Neuronal stem cell (in vitro differentiated cells): ENCODE results near the gene ZNF439.
"Not testable (repeated sequence)": the region's sequence is repeated elsewhere in the genome, so short reads cannot be mapped to it uniquely, and the experiment has no call there.

Experiments used
- DNase-seq: peaks from one replicate; pipeline ENCODE4 v3.0.0-alpha.2; 2013; ENCODE audit warnings: low spot score
- H2AFZ ChIP-seq: one replicate; pipeline ENCODE4 v1.6.1; 2013; ENCODE audit warnings: mild to moderate bottlenecking, low read length, inconsistent platforms
- H2AK5ac ChIP-seq: 2 replicates; pipeline ENCODE4 v1.6.1; 2013; ENCODE audit warnings: low read depth, mild to moderate bottlenecking, inconsistent platforms, low read length, moderate library complexity, mixed read lengths
- H2BK120ac ChIP-seq: 2 replicates; pipeline ENCODE4 v1.6.1; 2013; ENCODE audit warnings: low read depth, mild to moderate bottlenecking, inconsistent platforms, low read length, moderate library complexity, mixed read lengths
- H2BK12ac ChIP-seq: one replicate; pipeline ENCODE4 v1.6.1; 2013; ENCODE audit warnings: low read length, inconsistent platforms
- H2BK15ac ChIP-seq: 2 replicates; pipeline ENCODE4 v1.6.1; 2013; ENCODE audit warnings: mild to moderate bottlenecking, low read length, inconsistent platforms, mixed read lengths
- H2BK5ac ChIP-seq: one replicate; pipeline ENCODE4 v1.6.1; 2013; ENCODE audit warnings: inconsistent platforms, mild to moderate bottlenecking, low read length, moderate library complexity
- H3K14ac ChIP-seq: one replicate; pipeline ENCODE4 v1.6.1; 2013; ENCODE audit warnings: low read length, inconsistent platforms
- H3K18ac ChIP-seq: 2 replicates; pipeline ENCODE4 v1.6.1; 2013; ENCODE audit warnings: low read length, inconsistent platforms
- H3K23ac ChIP-seq: 2 replicates; pipeline ENCODE4 v1.6.1; 2013; ENCODE audit warnings: low read depth, mild to moderate bottlenecking, mixed read lengths, low read length, inconsistent platforms; ENCODE audit not compliant: poor library complexity
- H3K27ac ChIP-seq: replicated peaks from 3 replicates; pipeline ENCODE4 v1.5.1; 2013; ENCODE audit warnings: low read length, inconsistent platforms
- H3K27me3 ChIP-seq, 3 experiments: 2 replicates each; pipeline ENCODE4 v1.6.1; 2013; ENCODE audit warnings: low read length in 3 of 3, mild to moderate bottlenecking in 2 of 3, inconsistent platforms in 1 of 3, low read depth in 1 of 3, mixed read lengths in 1 of 3, moderate library complexity in 1 of 3; ENCODE audit not compliant: control insufficient read depth in 3 of 3, insufficient read depth in 3 of 3
- H3K36me3 ChIP-seq, 2 donors: replicated peaks in 1 of 2; 2 replicates each; pipeline ENCODE4 v1.6.1; 2013; ENCODE audit warnings: low read length in 2 of 2; ENCODE audit not compliant: control insufficient read depth in 2 of 2, insufficient read depth in 2 of 2
- H3K4ac ChIP-seq: 2 replicates; pipeline ENCODE4 v1.6.1; 2013; ENCODE audit warnings: inconsistent platforms, mild to moderate bottlenecking, low read length, moderate library complexity
- H3K4me1 ChIP-seq, 2 donors: 1 replicate in 1 of 2; 2 replicates in 1 of 2; pipeline ENCODE4 v1.6.1; 2013; ENCODE audit warnings: low read length in 2 of 2, low read depth in 1 of 2; ENCODE audit not compliant: control insufficient read depth in 2 of 2, insufficient read depth in 1 of 2
- H3K4me2 ChIP-seq: one replicate; pipeline ENCODE4 v1.6.1; 2013; ENCODE audit warnings: mild to moderate bottlenecking, low read length, inconsistent platforms; ENCODE audit not compliant: insufficient read depth, poor library complexity, severe bottlenecking
- H3K4me3 ChIP-seq, 2 donors: 2 replicates each; pipeline ENCODE4 v1.5.1; 2013; ENCODE audit warnings: low read length in 2 of 2, mild to moderate bottlenecking in 2 of 2, inconsistent platforms in 1 of 2, moderate library complexity in 1 of 2
- H3K79me1 ChIP-seq: one replicate; pipeline ENCODE4 v1.6.1; 2013; ENCODE audit warnings: low read depth, mild to moderate bottlenecking, inconsistent platforms, low read length, moderate library complexity
- H3K9ac ChIP-seq: one replicate; pipeline ENCODE4 v1.6.1; 2013; ENCODE audit warnings: mild to moderate bottlenecking, low read depth, low read length, inconsistent platforms; ENCODE audit not compliant: poor library complexity
- H3K9me3 ChIP-seq, 2 donors: replicated peaks in 1 of 2; 2 replicates each; pipeline versions ENCODE3 to v1.6.1; 2013; ENCODE audit warnings: low read length in 2 of 2, mild to moderate bottlenecking in 2 of 2, inconsistent platforms in 1 of 2, low read depth in 1 of 2, mixed read lengths in 1 of 2, moderate library complexity in 1 of 2; ENCODE audit not compliant: control insufficient read depth in 2 of 2, insufficient read depth in 1 of 2
- H4K8ac ChIP-seq: one replicate; pipeline ENCODE4 v1.6.1; 2013; ENCODE audit warnings: low read depth, mild to moderate bottlenecking, inconsistent platforms, low read length, moderate library complexity
- H4K91ac ChIP-seq: one replicate; pipeline ENCODE4 v1.6.1; 2013; ENCODE audit warnings: low read length, low read depth, mild to moderate bottlenecking, inconsistent platforms; ENCODE audit not compliant: poor library complexity
- WGBS, 2 donors: extraction: QIAGEN DNeasy Blood & Tissue Kit; methylation state at CpG; one replicate each; pipeline ENCODE4 v1.1.7; 2013; ENCODE audit warnings: missing lambda C conversion rate in 2 of 2, mixed read lengths in 1 of 2; ENCODE audit not compliant: insufficient read length in 2 of 2, insufficient replicate concordance in 1 of 2; ENCODE audit errors: extremely low coverage in 2 of 2; 5-methylcytosine and 5-hydroxymethylcytosine counted together

The ZNF439 gene

DNA sequence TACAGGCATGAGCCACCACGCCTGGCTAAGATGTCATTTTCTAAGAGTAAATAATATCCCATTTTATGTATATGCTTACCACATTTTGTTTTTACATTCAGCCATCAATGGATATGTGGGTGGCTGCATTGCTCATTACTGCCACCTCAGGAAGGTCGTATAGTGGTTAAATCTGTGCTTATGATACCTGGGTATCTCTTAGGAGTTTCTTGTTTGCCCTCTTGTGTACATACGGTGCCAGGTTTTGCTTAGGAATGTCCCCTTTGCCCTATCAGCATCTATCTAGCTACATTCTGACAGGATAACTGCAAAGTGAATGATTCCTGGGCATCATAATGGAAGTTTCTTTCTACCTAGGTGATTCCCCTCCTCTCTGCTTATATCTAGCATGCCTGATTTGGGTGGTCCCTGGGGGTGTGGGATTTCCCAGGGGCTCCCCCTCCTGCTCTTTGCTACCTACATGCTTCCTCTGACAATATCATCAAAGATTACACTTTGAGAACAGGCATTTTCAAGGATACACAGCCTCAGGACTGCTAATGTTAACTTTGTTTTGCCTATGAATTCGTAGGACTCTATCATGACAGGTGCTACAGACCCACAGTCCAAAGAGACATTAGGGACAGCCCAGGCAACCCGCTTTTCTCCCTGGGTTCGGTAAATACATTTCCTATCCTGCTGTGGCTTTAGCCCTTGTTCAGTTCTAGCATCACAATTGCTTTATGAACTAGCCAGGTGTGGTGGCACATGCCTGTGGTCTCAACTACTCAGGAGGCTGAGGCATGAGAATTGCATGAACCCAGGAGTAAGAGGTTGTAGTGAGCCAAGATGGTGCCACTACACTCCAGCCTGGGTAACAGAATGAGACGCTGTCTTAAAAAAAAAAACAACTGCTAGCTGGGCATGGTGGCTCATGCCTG is 19.3 kb upstream of the ZNF439 start:
- not testable (repeated sequence) for H2BK12ac ChIP-seq, H3K27ac ChIP-seq, H4K8ac ChIP-seq, H3K79me1 ChIP-seq, H3K4me2 ChIP-seq, H3K27me3 ChIP-seq, H2BK15ac ChIP-seq, H3K4ac ChIP-seq, H2BK5ac ChIP-seq, DNase-seq, H3K23ac ChIP-seq, H3K18ac ChIP-seq, H2BK120ac ChIP-seq, H3K9ac ChIP-seq, H4K91ac ChIP-seq, H3K4me1 ChIP-seq, H2AFZ ChIP-seq, H3K4me3 ChIP-seq, H3K14ac ChIP-seq, H2AK5ac ChIP-seq
- peaks cover 21 to 91% of the 10 kb centered on the region in 2 donors for H3K36me3 ChIP-seq
- peaks cover 12 to 91% of the 10 kb centered on the region in 2 donors for H3K9me3 ChIP-seq
- no CpG with 5 or more reads among the region's 7 CpGs for WGBS, 2 donors

DNA sequence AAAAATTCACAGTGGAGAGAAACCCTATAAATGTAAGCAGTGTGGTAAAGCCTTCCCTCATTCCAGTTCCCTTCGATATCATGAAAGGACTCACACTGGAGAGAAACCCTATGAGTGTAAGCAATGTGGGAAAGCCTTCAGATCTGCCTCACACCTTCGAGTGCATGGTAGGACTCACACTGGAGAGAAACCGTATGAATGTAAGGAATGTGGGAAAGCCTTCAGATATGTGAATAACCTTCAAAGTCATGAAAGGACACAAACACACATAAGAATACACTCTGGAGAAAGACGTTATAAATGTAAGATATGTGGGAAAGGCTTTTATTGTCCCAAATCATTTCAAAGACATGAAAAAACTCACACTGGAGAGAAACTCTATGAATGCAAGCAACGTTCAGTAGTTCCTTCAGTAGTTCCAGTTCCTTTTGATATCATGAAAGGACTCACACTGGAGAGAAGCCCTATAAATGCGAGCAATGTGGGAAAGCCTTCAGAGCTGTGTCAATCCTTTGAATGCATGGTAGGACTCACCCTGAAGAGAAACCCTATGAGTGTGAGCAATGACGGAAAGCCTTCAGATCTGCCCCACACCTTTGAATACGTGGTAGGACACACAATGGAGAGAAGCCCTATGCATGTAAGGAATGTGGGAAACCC is 16.1 kb upstream of the ZNF439 start:
- no peaks in the 10 kb centered on the region for H3K79me1 ChIP-seq
- H3K4me3 ChIP-seq: no peak overlapping the region
- H2BK5ac ChIP-seq: no peak overlapping the region
- H3K14ac ChIP-seq: no peak overlapping the region
- no peaks in the 10 kb centered on the region for H3K27me3 ChIP-seq
- no peak overlapping the region for H3K9ac ChIP-seq
- no peak overlapping the region for H3K27ac ChIP-seq
- whole genome bisulfite sequencing, 2 donors: no CpG with 5 or more reads among the region's 8 CpGs
- peaks cover 19 to 84% of the 10 kb centered on the region in 2 donors for H3K36me3 ChIP-seq
- H4K91ac ChIP-seq: no peak overlapping the region
- H4K8ac ChIP-seq: no peak overlapping the region
- no peak overlapping the region for H3K4ac ChIP-seq
- no peaks in the 10 kb centered on the region for H3K4me1 ChIP-seq
- H3K23ac ChIP-seq: no peak overlapping the region
- no peak overlapping the region for H2AFZ ChIP-seq
- DNase-seq: no peak
- no peak overlapping the region for H2BK12ac ChIP-seq
- H3K4me2 ChIP-seq: no peak overlapping the region
- peaks cover 12 to 91% of the 10 kb centered on the region in 2 donors for H3K9me3 ChIP-seq
- H2AK5ac ChIP-seq: no peak overlapping the region
- H2BK120ac ChIP-seq: no peak overlapping the region
- no peak overlapping the region for H2BK15ac ChIP-seq
- H3K18ac ChIP-seq: no peak overlapping the region

DNA sequence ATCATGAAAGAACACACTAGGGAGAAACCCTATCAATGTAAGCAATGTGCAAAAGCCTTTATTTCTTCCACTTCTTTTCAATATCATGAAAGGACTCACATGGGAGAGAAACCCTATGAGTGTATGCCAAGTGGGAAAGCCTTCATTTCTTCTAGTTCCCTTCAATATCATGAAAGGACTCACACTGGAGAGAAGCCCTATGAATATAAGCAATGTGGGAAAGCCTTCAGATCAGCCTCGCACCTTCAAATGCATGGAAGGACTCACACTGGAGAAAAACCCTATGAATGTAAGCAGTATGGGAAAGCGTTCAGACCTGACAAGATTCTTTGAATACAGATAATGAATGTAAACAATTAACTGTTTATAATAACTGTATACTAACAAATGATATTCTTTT is 15.0 kb upstream of the ZNF439 start:
- no peak overlapping the region for H3K4me2 ChIP-seq
- H3K4me3 ChIP-seq: no peak overlapping the region
- WGBS, 2 donors: no CpG with 5 or more reads among the region's 2 CpGs
- H3K4me1 ChIP-seq: no peaks in the 10 kb centered on the region
- H2AFZ ChIP-seq: no peak overlapping the region
- no peak overlapping the region for H4K91ac ChIP-seq
- H2BK15ac ChIP-seq: no peak overlapping the region
- no peak for DNase-seq
- no peak overlapping the region for H2BK12ac ChIP-seq
- no peak overlapping the region for H2BK120ac ChIP-seq
- H3K4ac ChIP-seq: no peak overlapping the region
- H3K23ac ChIP-seq: no peak overlapping the region
- H3K79me1 ChIP-seq: no peaks in the 10 kb centered on the region
- no peak overlapping the region for H3K18ac ChIP-seq
- H3K9ac ChIP-seq: no peak overlapping the region
- no peaks in the 10 kb centered on the region for H3K27me3 ChIP-seq
- no peak overlapping the region for H2BK5ac ChIP-seq
- H4K8ac ChIP-seq: no peak overlapping the region
- no peak overlapping the region for H2AK5ac ChIP-seq
- peaks cover 19 to 73% of the 10 kb centered on the region in 2 donors for H3K36me3 ChIP-seq
- H3K9me3 ChIP-seq: peaks cover 15 to 81% of the 10 kb centered on the region in 2 donors
- H3K14ac ChIP-seq: no peak overlapping the region
- no peak overlapping the region for H3K27ac ChIP-seq

DNA sequence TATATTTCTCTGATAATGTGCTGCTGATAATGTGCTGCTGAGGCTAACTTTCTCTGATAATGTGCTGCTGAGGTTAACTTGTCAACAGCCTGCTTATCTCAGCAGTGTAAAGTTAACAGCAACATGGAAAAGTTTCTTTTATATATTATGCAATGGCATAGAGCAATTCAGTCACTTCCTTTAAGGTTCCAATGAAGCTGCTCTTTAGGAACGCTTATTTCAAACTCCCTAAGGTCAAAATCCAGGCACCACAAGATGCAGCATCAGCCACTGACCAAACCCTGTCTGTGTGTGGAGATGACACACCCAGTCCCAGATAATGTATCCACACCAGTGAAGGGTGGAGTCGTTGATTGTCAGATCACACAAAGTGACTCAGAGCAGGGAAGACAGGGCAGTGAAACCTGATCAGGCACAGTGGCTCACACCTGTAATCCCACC is 12.9 kb upstream of the ZNF439 start:
- not testable (repeated sequence) for H2BK12ac ChIP-seq, H3K23ac ChIP-seq, H4K91ac ChIP-seq, H2AFZ ChIP-seq, H2AK5ac ChIP-seq, H2BK120ac ChIP-seq, H3K79me1 ChIP-seq, H3K27me3 ChIP-seq, H3K9ac ChIP-seq, H3K4me3 ChIP-seq, H3K14ac ChIP-seq, H3K27ac ChIP-seq, H3K18ac ChIP-seq, H2BK5ac ChIP-seq, H2BK15ac ChIP-seq, H3K4me1 ChIP-seq, H4K8ac ChIP-seq, H3K4ac ChIP-seq, DNase-seq, H3K4me2 ChIP-seq
- peaks cover 16 to 61% of the 10 kb centered on the region in 2 donors for H3K9me3 ChIP-seq
- H3K36me3 ChIP-seq: peaks cover 19 to 52% of the 10 kb centered on the region in 2 donors
- no CpG with 5 or more reads among the region's 2 CpGs for WGBS, 2 donors
